Measurements from ENCODE around the gene HRH4.
A peak's percentile ranks its signal among the peaks of the same experiment; 100 is the strongest.

HRH4 gene

DNA sequence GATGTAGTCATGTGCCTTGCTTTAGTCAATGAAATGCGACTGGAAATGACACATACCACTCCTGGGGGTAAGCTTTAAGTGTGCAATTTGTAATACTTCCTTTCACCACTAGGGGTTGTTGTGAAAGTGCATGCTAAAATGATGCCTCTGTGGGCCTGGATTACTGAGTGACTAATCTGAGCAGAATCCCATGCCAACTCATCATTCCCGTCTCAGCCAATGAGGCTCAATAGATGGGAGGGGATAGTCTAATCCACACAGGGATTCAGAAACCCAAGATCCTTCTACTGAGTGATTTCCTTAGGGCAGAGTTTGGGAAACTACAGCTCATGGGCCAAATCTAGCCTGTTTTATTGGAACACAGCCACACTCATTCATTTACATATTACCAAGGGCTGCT, 54.0 kb downstream of the HRH4 start:
- H3K4me3 ChIP-seq (replicated peaks; ENCODE audit: insufficient read depth, low read length), result no peak overlapping the region
- H3K27me3 ChIP-seq (ENCODE audit: insufficient read depth, poor library complexity, severe bottlenecking), result no peaks in the 10 kb centered on the region
- peak; percentile 19 to 38 for DNase-seq (ENCODE audit: low read depth in 1 of 2, low spot score in 1 of 2)
- TF ChIP-seq, protein P1, sequence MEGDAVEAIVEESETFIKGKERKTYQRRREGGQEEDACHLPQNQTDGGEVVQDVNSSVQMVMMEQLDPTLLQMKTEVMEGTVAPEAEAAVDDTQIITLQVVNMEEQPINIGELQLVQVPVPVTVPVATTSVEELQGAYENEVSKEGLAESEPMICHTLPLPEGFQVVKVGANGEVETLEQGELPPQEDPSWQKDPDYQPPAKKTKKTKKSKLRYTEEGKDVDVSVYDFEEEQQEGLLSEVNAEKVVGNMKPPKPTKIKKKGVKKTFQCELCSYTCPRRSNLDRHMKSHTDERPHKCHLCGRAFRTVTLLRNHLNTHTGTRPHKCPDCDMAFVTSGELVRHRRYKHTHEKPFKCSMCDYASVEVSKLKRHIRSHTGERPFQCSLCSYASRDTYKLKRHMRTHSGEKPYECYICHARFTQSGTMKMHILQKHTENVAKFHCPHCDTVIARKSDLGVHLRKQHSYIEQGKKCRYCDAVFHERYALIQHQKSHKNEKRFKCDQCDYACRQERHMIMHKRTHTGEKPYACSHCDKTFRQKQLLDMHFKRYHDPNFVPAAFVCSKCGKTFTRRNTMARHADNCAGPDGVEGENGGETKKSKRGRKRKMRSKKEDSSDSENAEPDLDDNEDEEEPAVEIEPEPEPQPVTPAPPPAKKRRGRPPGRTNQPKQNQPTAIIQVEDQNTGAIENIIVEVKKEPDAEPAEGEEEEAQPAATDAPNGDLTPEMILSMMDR (IDR thresholded peaks at IDR 0.05; ENCODE audit: insufficient read depth, low read length), result peak; percentile 71
- TF ChIP-seq SPI1 (IDR thresholded peaks at IDR 0.05; ENCODE audit: borderline replicate concordance, low read depth), result no peak
- H3K27ac ChIP-seq (replicated peaks), result no peak overlapping the region

- TF ChIP-seq, protein P2, sequence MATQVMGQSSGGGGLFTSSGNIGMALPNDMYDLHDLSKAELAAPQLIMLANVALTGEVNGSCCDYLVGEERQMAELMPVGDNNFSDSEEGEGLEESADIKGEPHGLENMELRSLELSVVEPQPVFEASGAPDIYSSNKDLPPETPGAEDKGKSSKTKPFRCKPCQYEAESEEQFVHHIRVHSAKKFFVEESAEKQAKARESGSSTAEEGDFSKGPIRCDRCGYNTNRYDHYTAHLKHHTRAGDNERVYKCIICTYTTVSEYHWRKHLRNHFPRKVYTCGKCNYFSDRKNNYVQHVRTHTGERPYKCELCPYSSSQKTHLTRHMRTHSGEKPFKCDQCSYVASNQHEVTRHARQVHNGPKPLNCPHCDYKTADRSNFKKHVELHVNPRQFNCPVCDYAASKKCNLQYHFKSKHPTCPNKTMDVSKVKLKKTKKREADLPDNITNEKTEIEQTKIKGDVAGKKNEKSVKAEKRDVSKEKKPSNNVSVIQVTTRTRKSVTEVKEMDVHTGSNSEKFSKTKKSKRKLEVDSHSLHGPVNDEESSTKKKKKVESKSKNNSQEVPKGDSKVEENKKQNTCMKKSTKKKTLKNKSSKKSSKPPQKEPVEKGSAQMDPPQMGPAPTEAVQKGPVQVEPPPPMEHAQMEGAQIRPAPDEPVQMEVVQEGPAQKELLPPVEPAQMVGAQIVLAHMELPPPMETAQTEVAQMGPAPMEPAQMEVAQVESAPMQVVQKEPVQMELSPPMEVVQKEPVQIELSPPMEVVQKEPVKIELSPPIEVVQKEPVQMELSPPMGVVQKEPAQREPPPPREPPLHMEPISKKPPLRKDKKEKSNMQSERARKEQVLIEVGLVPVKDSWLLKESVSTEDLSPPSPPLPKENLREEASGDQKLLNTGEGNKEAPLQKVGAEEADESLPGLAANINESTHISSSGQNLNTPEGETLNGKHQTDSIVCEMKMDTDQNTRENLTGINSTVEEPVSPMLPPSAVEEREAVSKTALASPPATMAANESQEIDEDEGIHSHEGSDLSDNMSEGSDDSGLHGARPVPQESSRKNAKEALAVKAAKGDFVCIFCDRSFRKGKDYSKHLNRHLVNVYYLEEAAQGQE (IDR thresholded peaks at IDR 0.05; ENCODE audit: insufficient replicate concordance, low read depth), result no peak
- TF ChIP-seq SPI1 (IDR thresholded peaks at IDR 0.05; ENCODE audit: borderline replicate concordance, low read depth), result no peak
- TF ChIP-seq, protein P1 (IDR thresholded peaks at IDR 0.05; ENCODE audit: insufficient read depth, low read length), result no peak
- H3K4me3 ChIP-seq (replicated peaks; ENCODE audit: insufficient read depth, low read length), result no peak overlapping the region
- no peak overlapping the region for H3K27ac ChIP-seq (replicated peaks)
- no peaks in the 10 kb centered on the region for H3K27me3 ChIP-seq (ENCODE audit: insufficient read depth, poor library complexity, severe bottlenecking)
- no peak for DNase-seq (ENCODE audit: low read depth in 1 of 2, low spot score in 1 of 2)
Observed at GRCh38 chr18:24515721-24516120, 55.3 kb downstream of the HRH4 start.

DNA sequence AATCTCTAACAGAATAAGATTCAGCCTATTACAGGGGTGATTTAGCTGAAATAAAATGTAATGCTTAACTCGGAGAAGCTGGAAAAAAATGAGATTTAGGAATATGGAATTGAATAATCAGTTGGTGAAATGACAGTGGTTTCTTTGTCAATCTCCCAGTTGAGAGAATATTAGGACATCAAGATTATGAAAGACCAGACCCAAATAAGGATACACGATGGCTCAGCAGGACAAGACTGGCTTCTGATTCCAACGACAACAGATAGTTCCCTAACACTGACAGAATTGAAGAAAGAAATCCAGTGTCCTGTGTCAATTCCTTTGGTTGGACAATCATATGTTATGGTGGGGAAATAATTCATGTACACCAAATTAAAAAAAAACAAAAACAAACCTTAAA, 55.8 kb downstream of the HRH4 start:
- peak; percentile 4 to 34 for DNase-seq (ENCODE audit: low read depth in 1 of 2, low spot score in 1 of 2)

More for the DNA sequence above, 55.8 kb downstream of the HRH4 start:
- no peaks in the 10 kb centered on the region for H3K27me3 ChIP-seq (ENCODE audit: insufficient read depth, poor library complexity, severe bottlenecking)
- H3K27ac ChIP-seq (replicated peaks), result no peak overlapping the region
- no peak for TF ChIP-seq GABPA (IDR thresholded peaks at IDR 0.05; ENCODE audit: low read depth)
- no peak for TF ChIP-seq POLR2AphosphoS5 (IDR thresholded peaks at IDR 0.05; ENCODE audit: low read depth)
- TF ChIP-seq, protein P1 (IDR thresholded peaks at IDR 0.05; ENCODE audit: insufficient read depth, low read length), result no peak
- TF ChIP-seq, protein P2 (IDR thresholded peaks at IDR 0.05; ENCODE audit: insufficient replicate concordance, low read depth), result no peak
- TF ChIP-seq SPI1 (IDR thresholded peaks at IDR 0.05; ENCODE audit: borderline replicate concordance, low read depth), result no peak
- H3K4me3 ChIP-seq (replicated peaks; ENCODE audit: insufficient read depth, low read length), result no peak overlapping the region

Data from HL-60 (cell line).